Measurements from ENCODE around the gene KRT28.

DNA sequence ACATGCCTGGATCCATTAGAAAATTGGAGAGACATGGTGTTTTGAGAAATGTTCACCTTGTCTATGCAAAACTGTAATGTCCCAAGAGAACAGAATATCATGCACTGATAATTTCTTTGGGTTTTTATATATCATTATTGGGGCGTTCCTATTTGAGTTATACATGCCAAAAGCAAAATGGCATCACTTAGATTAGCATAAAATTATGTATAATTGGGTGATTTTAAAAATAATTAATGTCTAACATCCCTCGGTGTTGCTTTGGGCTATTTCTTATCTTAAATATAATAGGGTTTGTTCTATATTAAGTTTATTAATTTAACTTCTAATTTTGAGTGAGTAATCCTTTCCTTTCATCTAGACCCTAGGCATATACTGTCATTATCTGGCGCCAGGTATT is at the start of gene KRT28:
- TF ChIP-seq, protein P1, sequence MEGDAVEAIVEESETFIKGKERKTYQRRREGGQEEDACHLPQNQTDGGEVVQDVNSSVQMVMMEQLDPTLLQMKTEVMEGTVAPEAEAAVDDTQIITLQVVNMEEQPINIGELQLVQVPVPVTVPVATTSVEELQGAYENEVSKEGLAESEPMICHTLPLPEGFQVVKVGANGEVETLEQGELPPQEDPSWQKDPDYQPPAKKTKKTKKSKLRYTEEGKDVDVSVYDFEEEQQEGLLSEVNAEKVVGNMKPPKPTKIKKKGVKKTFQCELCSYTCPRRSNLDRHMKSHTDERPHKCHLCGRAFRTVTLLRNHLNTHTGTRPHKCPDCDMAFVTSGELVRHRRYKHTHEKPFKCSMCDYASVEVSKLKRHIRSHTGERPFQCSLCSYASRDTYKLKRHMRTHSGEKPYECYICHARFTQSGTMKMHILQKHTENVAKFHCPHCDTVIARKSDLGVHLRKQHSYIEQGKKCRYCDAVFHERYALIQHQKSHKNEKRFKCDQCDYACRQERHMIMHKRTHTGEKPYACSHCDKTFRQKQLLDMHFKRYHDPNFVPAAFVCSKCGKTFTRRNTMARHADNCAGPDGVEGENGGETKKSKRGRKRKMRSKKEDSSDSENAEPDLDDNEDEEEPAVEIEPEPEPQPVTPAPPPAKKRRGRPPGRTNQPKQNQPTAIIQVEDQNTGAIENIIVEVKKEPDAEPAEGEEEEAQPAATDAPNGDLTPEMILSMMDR (optimal IDR thresholded peaks at IDR 0.05 in 1 of 3, IDR thresholded peaks at IDR 0.05 in 1 of 3, conservative IDR thresholded peaks at IDR 0.05 in 1 of 3; ENCODE audit: extremely low read depth in 1 of 3, insufficient read depth in 2 of 3, low read length in 3 of 3): no peak
- TF ChIP-seq EZH2 (IDR thresholded peaks at IDR 0.05; ENCODE audit: low read length): no peak

All from keratinocyte (primary cell).